Islet of Langerhans (tissue), 1 donor: ENCODE data around the gene SARDH.

Experiments used
- FAIRE-seq: peaks from one replicate; lab custom pipeline; 2011; peaks lifted over from hg19 to GRCh38; lab: Jason Lieb, UNC

The SARDH gene

GRCh38 chr9:133701981-133702797 lies 36.0 kb downstream of the SARDH start:
- no peak for FAIRE-seq

- FAIRE-seq, result no peak
Observed at GRCh38 chr9:133701321-133701980, 36.7 kb downstream of the SARDH start.

DNA sequence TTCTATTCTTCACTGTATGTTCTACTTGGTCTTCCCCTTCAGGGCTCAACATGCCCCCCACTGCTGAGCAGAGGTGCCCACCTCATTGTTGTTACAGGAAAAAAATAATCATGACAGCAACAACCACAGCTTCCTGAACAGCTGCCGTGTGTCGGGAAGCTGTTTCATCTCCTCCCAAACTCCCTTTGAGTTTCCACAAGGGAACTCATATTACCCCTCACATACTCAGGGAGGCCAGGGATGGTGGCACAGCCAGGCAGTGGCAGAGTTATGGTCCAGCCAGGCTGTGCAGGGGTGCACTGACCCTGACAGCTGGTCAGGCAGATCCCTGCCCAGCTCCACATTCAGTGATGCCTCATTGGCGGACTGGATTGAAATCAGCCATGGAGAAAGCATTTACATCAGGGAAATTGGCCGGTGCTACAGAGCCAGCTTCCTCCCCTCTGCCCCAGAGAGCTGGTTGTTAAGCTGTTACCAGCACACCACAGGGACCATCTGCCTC lies 37.3 kb downstream of the SARDH start:
- FAIRE-seq, result no peak

DNA sequence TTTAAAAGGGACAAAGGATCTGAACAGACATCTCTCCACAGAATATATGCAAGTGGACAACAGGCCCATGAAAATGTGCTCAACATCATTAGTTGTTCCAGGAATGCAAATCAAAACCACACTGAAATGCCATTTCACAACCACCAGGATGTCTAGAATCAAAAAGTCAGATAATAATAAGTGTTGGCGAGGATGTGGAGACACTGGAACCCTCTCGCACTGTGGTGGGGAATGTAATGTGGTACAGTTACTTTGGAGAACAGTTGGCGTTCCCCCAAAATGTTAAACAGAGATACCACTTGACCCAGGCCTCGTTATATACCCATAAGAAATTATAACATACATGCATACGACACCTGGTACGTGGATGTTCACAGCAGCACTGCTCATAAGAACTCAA lies 38.6 kb downstream of the SARDH start:
- no peak for FAIRE-seq

DNA sequence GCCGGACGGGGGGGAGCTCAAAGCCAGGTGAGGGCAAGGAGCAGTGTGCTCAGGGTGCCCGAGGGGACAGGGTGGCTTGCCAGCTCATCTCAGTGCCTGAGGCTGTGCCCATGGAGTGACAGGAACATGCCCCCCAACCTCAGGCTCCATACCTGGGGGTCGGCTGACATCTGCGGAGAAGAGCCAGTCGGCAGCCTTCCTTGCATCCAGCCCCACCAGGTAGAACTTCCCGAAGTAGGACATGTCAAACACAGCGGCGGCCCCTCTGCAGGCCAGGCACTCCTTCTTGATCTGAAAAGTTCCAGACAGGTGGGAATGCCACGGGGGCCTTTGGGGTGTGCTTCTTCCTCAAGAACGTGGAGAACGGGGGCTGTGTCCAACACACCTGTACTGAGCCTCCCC lies 42.1 kb downstream of the SARDH start:
- no peak for FAIRE-seq

DNA sequence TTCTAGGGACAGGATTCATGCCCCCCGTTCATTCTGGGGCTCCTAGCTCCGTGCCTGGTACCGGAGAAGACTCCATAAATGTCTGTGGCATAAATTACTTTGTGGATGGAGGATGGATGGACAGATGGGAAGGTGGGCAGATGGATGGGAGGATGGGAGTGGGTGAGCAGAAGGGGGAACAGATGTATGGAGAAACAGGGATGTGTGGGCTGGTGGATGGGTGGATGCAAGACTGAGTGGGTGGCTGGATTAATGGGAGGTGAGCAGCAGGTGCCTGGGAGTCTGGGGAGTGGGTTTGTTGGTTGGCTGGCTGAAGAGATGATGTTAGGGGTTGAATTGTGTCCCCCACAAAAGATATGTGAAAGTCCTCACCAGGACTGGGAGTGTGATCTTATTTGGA lies 43.5 kb downstream of the SARDH start:
- FAIRE-seq, result no peak

GRCh38 chr9:133693703-133694529 lies 44.2 kb downstream of the SARDH start:
- no peak for FAIRE-seq

GRCh38 chr9:133693116-133693515 lies 45.0 kb downstream of the SARDH start:
- FAIRE-seq, result no peak

GRCh38 chr9:133692364-133692985 lies 45.7 kb downstream of the SARDH start:
- no peak for FAIRE-seq

- FAIRE-seq, result no peak
Observed at GRCh38 chr9:133691626-133692363, 46.4 kb downstream of the SARDH start.

GRCh38 chr9:133691191-133691590 lies 47.0 kb downstream of the SARDH start:
- FAIRE-seq, result no peak

DNA sequence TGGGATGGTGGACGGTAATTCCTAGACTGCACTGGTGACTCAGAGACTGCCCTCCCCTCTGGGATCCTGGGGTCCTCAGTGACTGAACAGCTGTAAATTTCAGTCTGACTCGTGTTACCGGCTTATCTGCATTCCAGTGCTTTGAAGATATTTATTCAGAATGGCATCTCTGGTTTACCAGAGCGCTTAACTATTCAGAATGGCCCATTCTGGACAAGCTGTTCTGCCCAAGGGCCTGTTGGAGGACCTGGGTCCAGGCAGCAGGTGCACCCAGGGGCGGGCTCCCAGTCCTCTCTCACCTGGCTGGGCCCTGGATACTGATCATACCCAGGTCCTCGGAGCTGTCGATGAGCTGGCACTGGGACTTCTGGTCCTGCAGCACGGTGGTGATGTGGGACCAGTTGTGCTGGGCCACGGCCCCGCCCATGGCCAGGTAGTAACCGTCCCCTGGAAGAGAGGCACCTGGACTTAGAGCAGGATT lies 48.0 kb downstream of the SARDH start:
- FAIRE-seq, result no peak

GRCh38 chr9:133689151-133689763 lies 48.9 kb downstream of the SARDH start:
- FAIRE-seq, result no peak

GRCh38 chr9:133687856-133688761 lies 50.0 kb downstream of the SARDH start:
- FAIRE-seq, result no peak

- no peak for FAIRE-seq
Observed at GRCh38 chr9:133686642-133687575, 51.2 kb downstream of the SARDH start.

DNA sequence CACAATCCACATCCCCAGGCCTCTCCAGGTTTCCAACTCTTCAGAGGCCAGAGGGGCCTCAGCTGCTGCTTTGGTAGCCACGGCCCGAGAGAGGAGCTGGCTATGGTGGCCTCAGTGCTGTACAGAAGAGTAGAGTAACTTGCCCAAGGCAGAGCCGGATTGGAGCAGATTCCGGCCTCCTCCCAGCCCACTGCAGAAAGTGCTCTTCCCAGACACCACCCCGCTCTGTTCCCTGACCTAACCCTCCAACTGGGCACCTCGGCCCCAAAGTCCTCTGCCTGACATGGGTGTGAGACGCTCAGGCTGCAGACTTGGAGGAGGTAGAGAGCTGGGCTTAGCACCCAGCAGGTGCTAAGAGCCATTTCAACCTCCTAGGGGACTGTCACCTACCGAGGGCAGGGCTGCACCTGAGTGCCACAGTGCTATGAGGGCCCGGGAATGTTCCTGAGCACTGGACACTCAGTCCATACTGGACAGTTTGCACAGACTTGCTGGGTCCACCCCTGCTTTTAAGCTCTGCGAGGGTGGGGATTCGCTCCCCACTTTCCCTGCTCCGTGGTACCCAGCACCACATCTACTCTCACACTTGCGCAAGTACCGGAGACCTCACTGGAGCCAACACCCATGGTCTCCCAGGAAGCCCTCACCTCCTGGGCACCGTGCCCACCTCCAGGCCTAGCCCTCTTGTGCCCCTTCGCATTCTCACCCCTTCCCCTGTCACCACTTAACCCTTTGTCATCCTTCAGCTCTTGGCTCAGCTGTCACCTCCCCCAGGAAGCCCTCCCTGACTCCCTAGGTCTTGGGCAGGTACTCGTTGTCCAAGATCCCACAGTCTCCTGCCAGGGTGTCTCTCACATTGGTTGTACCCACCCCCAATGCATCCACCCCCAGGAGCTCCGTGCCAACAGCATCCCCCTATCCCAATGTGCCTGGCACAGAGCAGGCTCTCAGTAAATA lies 52.2 kb downstream of the SARDH start:
- FAIRE-seq, result no peak

GRCh38 chr9:133684936-133685361 lies 53.2 kb downstream of the SARDH start:
- no peak for FAIRE-seq
